ENCODE results near the gene PGF.

Gene PGF

DNA sequence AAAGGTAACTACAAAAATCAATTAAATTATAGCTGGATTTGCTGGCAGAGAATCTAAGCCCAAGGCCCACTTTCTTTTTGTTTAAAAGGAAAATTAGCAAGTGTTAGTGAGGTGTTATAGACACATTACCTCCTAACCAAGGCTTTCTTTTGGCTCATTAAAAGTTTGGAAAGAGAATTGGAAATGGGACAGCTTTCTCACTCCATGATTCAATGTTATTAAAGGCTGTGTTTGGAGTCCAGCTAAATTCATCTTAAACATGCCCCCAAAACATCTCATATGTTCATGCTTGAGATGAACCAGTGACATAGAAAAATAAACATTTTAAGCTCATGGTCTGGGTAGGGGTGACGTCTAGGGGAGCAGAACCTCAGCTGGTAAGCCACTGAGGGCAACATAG, 13.4 kb upstream of the PGF start:
- no peaks in the 10 kb centered on the region for H3K4me1 ChIP-seq (ENCODE audit: control insufficient read depth, insufficient read depth, low read length)
- no peak overlapping the region for H3K27ac ChIP-seq (ENCODE audit: extremely low read depth, low read depth, low read length)
- H3K9me3 ChIP-seq (ENCODE audit: control insufficient read depth, insufficient read depth, low read depth, low read length), result no peaks in the 10 kb centered on the region
- H3K36me3 ChIP-seq (ENCODE audit: control insufficient read depth in 2 of 2, insufficient read depth in 1 of 2, low read length in 2 of 2), result no peaks in the 10 kb centered on the region
- ChIA-PET POLR2A (interaction anchor here (0.7 kb wide), 1 partner anchor 34 kb away, joined by 3 read pairs; the partner anchor contains the start of gene EIF2B2), CTCF (interaction anchor here (0.8 to 1.0 kb wide), 2 partner anchors 28 to 146 kb away, joined by 3 read pairs; no protein-coding TSS in a partner anchor)
- H3K4me3 ChIP-seq (ENCODE audit: low read depth, low read length), result no peak overlapping the region
- TF ChIP-seq ZNF157 (tag by site-specific recombination; IDR thresholded peaks at IDR 0.05) (no peak), ZNF626 (tag by site-specific recombination; IDR thresholded peaks at IDR 0.05) (no peak), ZFP41 (tag by site-specific recombination; IDR thresholded peaks at IDR 0.05; ENCODE audit: borderline replicate concordance) (no peak), ZNF747 (tag by site-specific recombination; IDR thresholded peaks at IDR 0.05) (no peak), ZNF561 (tag by site-specific recombination; IDR thresholded peaks at IDR 0.05; ENCODE audit: borderline replicate concordance) (no peak), ZNF398 (tag by site-specific recombination; IDR thresholded peaks at IDR 0.05) (no peak), ZNF449 (tag by site-specific recombination; IDR thresholded peaks at IDR 0.05) (no peak), ZFP3 (tag by site-specific recombination; IDR thresholded peaks at IDR 0.05; ENCODE audit: low read depth) (no peak), ZNF169 (tag by site-specific recombination; IDR thresholded peaks at IDR 0.05) (no peak), ZNF394 (tag by site-specific recombination; IDR thresholded peaks at IDR 0.05; ENCODE audit: borderline replicate concordance) (no peak), ZNF585B (tag by site-specific recombination; IDR thresholded peaks at IDR 0.05) (no peak), ZNF350 (tag by site-specific recombination; IDR thresholded peaks at IDR 0.05) (no peak), SP7 (tag by site-specific recombination; IDR thresholded peaks at IDR 0.05) (no peak), ZNF341 (tag by site-specific recombination; IDR thresholded peaks at IDR 0.05; ENCODE audit: low read depth) (no peak)

- POLR2A ChIA-PET, result interaction anchor here (1.2 kb wide), 1 partner anchor 10 kb away, joined by 5 read pairs; the partner anchor contains the start of gene PGF
- TF ChIP-seq, protein P1, sequence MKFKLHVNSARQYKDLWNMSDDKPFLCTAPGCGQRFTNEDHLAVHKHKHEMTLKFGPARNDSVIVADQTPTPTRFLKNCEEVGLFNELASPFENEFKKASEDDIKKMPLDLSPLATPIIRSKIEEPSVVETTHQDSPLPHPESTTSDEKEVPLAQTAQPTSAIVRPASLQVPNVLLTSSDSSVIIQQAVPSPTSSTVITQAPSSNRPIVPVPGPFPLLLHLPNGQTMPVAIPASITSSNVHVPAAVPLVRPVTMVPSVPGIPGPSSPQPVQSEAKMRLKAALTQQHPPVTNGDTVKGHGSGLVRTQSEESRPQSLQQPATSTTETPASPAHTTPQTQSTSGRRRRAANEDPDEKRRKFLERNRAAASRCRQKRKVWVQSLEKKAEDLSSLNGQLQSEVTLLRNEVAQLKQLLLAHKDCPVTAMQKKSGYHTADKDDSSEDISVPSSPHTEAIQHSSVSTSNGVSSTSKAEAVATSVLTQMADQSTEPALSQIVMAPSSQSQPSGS (tag by site-specific recombination; IDR thresholded peaks at IDR 0.05; ENCODE audit: low read depth), result 0 out of 2 replicates have a peak, but pooled peaks have one; percentile 10
- TF ChIP-seq SP2 (tag by site-specific recombination; IDR thresholded peaks at IDR 0.05) (no peak), HIC1 (tag by site-specific recombination; IDR thresholded peaks at IDR 0.05) (no peak), ZNF169 (tag by site-specific recombination; IDR thresholded peaks at IDR 0.05) (no peak), ZBTB21 (tag by site-specific recombination; IDR thresholded peaks at IDR 0.05) (peak; percentile 30; the same call in 1 of the 2 replicates), ZNF530 (tag by site-specific recombination; IDR thresholded peaks at IDR 0.05; ENCODE audit: low read depth) (no peak), ZNF768 (tag by site-specific recombination; IDR thresholded peaks at IDR 0.05) (peak; percentile 68; the same call in 1 of the 2 replicates), ZNF629 (tag by site-specific recombination; IDR thresholded peaks at IDR 0.05) (peak; percentile 51), ZNF24 (tag by site-specific recombination; IDR thresholded peaks at IDR 0.05) (no peak), ZNF426 (tag by site-specific recombination; IDR thresholded peaks at IDR 0.05) (no peak), ZNF510 (tag by site-specific recombination; IDR thresholded peaks at IDR 0.05; ENCODE audit: insufficient replicate concordance) (no peak), ZNF404 (tag by site-specific recombination; IDR thresholded peaks at IDR 0.05) (no peak)
- TF ChIP-seq, protein P2, sequence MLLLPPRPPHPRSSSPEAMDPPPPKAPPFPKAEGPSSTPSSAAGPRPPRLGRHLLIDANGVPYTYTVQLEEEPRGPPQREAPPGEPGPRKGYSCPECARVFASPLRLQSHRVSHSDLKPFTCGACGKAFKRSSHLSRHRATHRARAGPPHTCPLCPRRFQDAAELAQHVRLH (tag by site-specific recombination; IDR thresholded peaks at IDR 0.05), result 0 out of 2 replicates have a peak, but pooled peaks have one; percentile 24
- no peaks in the 10 kb centered on the region for H3K9me3 ChIP-seq (ENCODE audit: control insufficient read depth, insufficient read depth, low read depth, low read length)
- no peak overlapping the region for H3K27ac ChIP-seq (ENCODE audit: extremely low read depth, low read depth, low read length)
- CTCF ChIA-PET, result interaction anchor here (0.5 kb wide), 1 partner anchor 123 kb away, joined by 4 read pairs; no protein-coding TSS in a partner anchor
- H3K4me1 ChIP-seq (ENCODE audit: control insufficient read depth, insufficient read depth, low read length), result no peaks in the 10 kb centered on the region
- no peak overlapping the region for H3K4me3 ChIP-seq (ENCODE audit: low read depth, low read length)
- H3K36me3 ChIP-seq (ENCODE audit: control insufficient read depth in 2 of 2, insufficient read depth in 1 of 2, low read length in 2 of 2), result no peaks in the 10 kb centered on the region
These were observed 10.2 kb upstream of the PGF start for GRCh38 chr14:74965486-74966153.
